Chondrocyte (in vitro differentiated cells): Measurements from ENCODE around the gene CTSH. TPM values are rescaled to one million over a fixed set of nuclear protein-coding genes. Genes with fewer than 3 reads are reported as not detected.
A peak's percentile ranks its signal among the peaks of the same experiment; 100 is the strongest.

Source experiments
- DNase-seq: peaks from one replicate; pipeline ENCODE4 v3.0.0; 2021; ENCODE audit warnings: mixed read lengths, low spot score
- H3K27ac Mint-ChIP-seq: one replicate; pipeline ENCODE4 v1.8.0; 2021; ENCODE audit warnings: mild to moderate bottlenecking, moderate library complexity, mixed read lengths; ENCODE audit not compliant: unreplicated experiment
- H3K27me3 Mint-ChIP-seq: 2 replicates; pipeline ENCODE4 v1.8.0; 2021; ENCODE audit warnings: low read depth, mixed read lengths
- H3K36me3 Mint-ChIP-seq: 2 replicates; pipeline ENCODE4 v1.8.0; 2021; ENCODE audit warnings: low read depth, mixed read lengths
- H3K4me1 Mint-ChIP-seq: 2 replicates; pipeline ENCODE4 v1.8.0; 2021; ENCODE audit warnings: low read depth, mild to moderate bottlenecking, mixed read lengths
- H3K4me3 Mint-ChIP-seq: one replicate; pipeline ENCODE4 v1.8.0; 2021; ENCODE audit warnings: mild to moderate bottlenecking, moderate library complexity, mixed read lengths; ENCODE audit not compliant: unreplicated experiment
- H3K9me3 Mint-ChIP-seq: 2 replicates; pipeline ENCODE4 v1.8.0; 2021; ENCODE audit warnings: low read depth, mixed read lengths
- CTCF ChIP-seq: fragments of 200-600 bp; sonication (generic); IDR thresholded peaks from 2 replicates; pipeline ENCODE4 v1.5.0; 2021; ENCODE audit warnings: antibody characterized with exemption, mild to moderate bottlenecking, moderate library complexity
- long read RNA-seq: library from polyadenylated mRNA; stranded (forward); transcript quantifications from one replicate; pipeline ENCODE4 v2.0.0, GENCODE V29; 2021
- total RNA-seq: library from RNA; stranded (reverse); gene quantifications from 3 replicates; pipeline ENCODE4 v1.2.1, GENCODE V29; 2021

Gene CTSH
- 12.0 to 22.5 TPM (median 22.0 TPM) in 3 replicates for total RNA-seq
- long read RNA-seq, transcript CTSH-201 (12 exons, 2,190 nt) = major isoform, 19 of 19 reads
- long read RNA-seq, partial matches to known transcripts = 0 of 19 reads
- long read RNA-seq, other reads (novel, unspliced or antisense) = 0 of 19 reads

DNA sequence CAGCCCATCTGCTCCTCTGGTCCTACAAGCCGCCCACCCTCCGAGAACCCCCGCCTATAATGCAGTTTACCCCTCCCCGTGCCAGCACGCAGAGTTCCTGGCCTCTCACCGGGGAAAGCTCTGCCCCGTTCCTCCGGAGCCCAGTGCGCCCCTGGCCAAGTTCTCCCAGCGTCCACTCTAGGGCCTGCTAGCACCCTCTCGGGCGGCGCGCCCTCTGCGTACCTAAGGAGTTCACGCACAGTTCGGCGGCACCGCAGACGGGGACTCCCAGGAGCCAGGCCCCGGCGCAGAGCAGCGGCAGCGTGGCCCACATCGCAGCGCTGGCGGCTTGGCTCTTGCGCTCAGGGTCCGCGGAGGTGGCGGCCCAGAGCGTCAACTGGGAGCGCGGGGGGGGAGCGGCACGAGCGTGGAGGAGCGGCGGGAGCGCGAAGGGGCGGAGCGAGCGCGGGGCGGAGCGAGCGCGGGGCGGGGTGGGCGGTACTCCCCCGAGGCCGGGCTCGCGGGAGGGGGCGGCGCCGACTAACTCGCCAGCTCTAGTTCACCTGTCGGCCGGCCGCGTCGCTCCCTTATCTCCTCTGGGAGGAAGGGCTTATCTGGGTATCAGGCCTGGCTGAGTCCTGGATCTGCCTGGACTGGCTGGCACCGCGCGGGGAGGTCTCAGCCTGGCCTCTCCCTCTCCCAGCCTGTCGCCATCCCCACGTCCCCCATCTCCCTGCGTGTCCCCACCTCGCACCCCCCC, at the start of gene CTSH:
CTSH (minus strand) TSS at position 378 of the 739 bp plus-strand sequence; CDS start at position 313, 65 bp downstream.
- H3K4me3 Mint-ChIP-seq = peak within 1 kb of the TSS; percentile 72
- no peaks in the 10 kb centered on the region for H3K36me3 Mint-ChIP-seq
- DNase-seq = peak; percentile 92
- peak within 1 kb of the TSS; percentile 49 for H3K27ac Mint-ChIP-seq
- no peaks in the 10 kb centered on the region for H3K9me3 Mint-ChIP-seq
- H3K4me1 Mint-ChIP-seq = peaks cover 14% of the 10 kb centered on the region
- peaks cover 11% of the 10 kb centered on the region for H3K27me3 Mint-ChIP-seq
- no peak for TF ChIP-seq CTCF

GRCh38 chr15:78993931-78994530, 49.2 kb upstream of the CTSH start:
- H3K4me3 Mint-ChIP-seq = no peak overlapping the region
- no peaks in the 10 kb centered on the region for H3K9me3 Mint-ChIP-seq
- no peak for TF ChIP-seq CTCF
- H3K27me3 Mint-ChIP-seq = no peaks in the 10 kb centered on the region
- H3K27ac Mint-ChIP-seq = no peak overlapping the region
- H3K4me1 Mint-ChIP-seq = peaks cover 24% of the 10 kb centered on the region
- H3K36me3 Mint-ChIP-seq = no peaks in the 10 kb centered on the region
- DNase-seq = no peak

GRCh38 chr15:78993257-78993930, 48.5 kb upstream of the CTSH start:
- Mint-ChIP-seq H3K36me3 (no peaks in the 10 kb centered on the region), H3K27ac (no peak overlapping the region), H3K4me1 (peaks cover 31% of the 10 kb centered on the region), H3K4me3 (no peak overlapping the region), H3K27me3 (no peaks in the 10 kb centered on the region), H3K9me3 (no peaks in the 10 kb centered on the region)
- DNase-seq = no peak
- no peak for TF ChIP-seq CTCF

DNA sequence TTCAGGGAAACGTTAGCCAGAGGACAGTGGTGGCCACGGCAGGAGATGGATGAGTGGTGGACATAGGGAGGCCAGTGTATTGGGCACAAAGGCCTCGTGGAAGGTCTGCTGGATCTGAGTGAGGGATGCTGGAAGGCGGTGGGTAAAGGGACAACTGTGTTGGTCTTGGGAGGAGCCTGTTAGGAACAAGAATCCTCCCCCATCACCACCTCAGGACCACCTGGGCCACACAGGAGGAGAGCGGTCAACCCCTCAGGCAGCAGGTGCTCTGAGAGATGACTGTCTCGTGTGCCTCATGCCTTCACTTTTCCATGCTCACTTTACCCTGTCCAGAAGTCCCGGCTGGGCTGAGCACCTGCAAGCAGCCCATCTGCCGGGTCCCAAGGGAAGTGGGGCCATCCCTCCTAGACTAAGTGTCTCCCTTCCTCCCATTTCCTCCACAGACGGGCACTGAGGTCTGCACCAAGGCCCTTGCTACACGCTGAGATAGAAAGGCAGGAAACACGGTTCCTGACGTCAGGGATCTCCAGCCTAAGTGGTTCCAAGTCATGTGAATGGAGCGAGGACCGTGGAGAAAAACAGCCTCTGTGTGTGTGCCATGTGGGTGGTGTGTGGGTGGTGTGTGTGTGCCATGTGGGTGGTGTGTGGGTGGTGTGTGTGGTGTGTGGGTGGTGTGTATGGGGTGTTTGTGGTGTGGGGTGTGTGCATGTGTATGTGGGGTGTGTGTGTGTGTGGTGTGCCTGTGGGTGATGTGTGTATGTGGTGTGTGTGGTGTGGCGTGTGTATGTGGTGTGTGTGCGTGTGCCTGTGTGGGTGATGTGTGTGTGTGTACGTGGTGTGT, 47.8 kb upstream of the CTSH start:
- H3K27ac Mint-ChIP-seq = no peak overlapping the region
- H3K9me3 Mint-ChIP-seq = no peaks in the 10 kb centered on the region
- no peaks in the 10 kb centered on the region for H3K36me3 Mint-ChIP-seq
- peak; percentile 83 for DNase-seq
- peaks cover 38% of the 10 kb centered on the region for H3K4me1 Mint-ChIP-seq
- no peak for TF ChIP-seq CTCF
- no peak overlapping the region for H3K4me3 Mint-ChIP-seq
- H3K27me3 Mint-ChIP-seq = no peaks in the 10 kb centered on the region
